Uterus (tissue), 2 donors: ENCODE results near the gene ST6GALNAC4.

Source experiments
- POLR2A ChIP-seq, 2 donors: fragments of 450-650 bp; IDR thresholded peaks; one replicate each; pipeline ENCODE4 v1.6.1; 2016; ENCODE audit warnings: antibody characterized with exemption in 2 of 2, mild to moderate bottlenecking in 1 of 2, moderate library complexity in 1 of 2
- TF ChIP-seq, protein P1 (sequence below), 4 experiments: fragments of 200-600 bp in 2 of 4; fragments of 450-650 bp in 2 of 4; sonication (generic) in 2 of 4; IDR thresholded peaks; one replicate each; pipeline ENCODE4 v1.5.1; 2016 to 2019; ENCODE audit warnings: antibody characterized with exemption in 4 of 4, mild to moderate bottlenecking in 2 of 4, moderate library complexity in 1 of 4

GRCh38 chr9:127965953-127966352 lies 49.1 kb upstream of the ST6GALNAC4 start:
- TF ChIP-seq, protein P1, sequence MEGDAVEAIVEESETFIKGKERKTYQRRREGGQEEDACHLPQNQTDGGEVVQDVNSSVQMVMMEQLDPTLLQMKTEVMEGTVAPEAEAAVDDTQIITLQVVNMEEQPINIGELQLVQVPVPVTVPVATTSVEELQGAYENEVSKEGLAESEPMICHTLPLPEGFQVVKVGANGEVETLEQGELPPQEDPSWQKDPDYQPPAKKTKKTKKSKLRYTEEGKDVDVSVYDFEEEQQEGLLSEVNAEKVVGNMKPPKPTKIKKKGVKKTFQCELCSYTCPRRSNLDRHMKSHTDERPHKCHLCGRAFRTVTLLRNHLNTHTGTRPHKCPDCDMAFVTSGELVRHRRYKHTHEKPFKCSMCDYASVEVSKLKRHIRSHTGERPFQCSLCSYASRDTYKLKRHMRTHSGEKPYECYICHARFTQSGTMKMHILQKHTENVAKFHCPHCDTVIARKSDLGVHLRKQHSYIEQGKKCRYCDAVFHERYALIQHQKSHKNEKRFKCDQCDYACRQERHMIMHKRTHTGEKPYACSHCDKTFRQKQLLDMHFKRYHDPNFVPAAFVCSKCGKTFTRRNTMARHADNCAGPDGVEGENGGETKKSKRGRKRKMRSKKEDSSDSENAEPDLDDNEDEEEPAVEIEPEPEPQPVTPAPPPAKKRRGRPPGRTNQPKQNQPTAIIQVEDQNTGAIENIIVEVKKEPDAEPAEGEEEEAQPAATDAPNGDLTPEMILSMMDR (IDR thresholded peaks at IDR 0.05): no peak
- no peak for TF ChIP-seq POLR2A (IDR thresholded peaks at IDR 0.05)
